GM12892 (cell line): ENCODE results near the gene PRPSAP2.

Experiments
- DNase-seq: peaks from one replicate; pipeline ENCODE4 v3.0.0; 2011; ENCODE audit not compliant: insufficient read length
- FAIRE-seq: peaks from 2 replicates; lab custom pipeline; 2011; peaks lifted over from hg19 to GRCh38; lab: Jason Lieb, UNC
- POLR2A ChIP-seq: IDR thresholded peaks from 2 replicates; pipeline ENCODE4 v1.6.1; 2011; ENCODE audit warnings: low read depth, low read length, control low read depth
- POLR2AphosphoS5 ChIP-seq: IDR thresholded peaks from 2 replicates; pipeline ENCODE4 v1.6.1; 2011; ENCODE audit warnings: low read depth, low read length, control low read depth
- TAF1 ChIP-seq: IDR thresholded peaks from 2 replicates; pipeline ENCODE4 v1.6.1; 2011; ENCODE audit warnings: low read depth, mild to moderate bottlenecking, control low read depth, low read length, borderline replicate concordance

The PRPSAP2 gene

DNA sequence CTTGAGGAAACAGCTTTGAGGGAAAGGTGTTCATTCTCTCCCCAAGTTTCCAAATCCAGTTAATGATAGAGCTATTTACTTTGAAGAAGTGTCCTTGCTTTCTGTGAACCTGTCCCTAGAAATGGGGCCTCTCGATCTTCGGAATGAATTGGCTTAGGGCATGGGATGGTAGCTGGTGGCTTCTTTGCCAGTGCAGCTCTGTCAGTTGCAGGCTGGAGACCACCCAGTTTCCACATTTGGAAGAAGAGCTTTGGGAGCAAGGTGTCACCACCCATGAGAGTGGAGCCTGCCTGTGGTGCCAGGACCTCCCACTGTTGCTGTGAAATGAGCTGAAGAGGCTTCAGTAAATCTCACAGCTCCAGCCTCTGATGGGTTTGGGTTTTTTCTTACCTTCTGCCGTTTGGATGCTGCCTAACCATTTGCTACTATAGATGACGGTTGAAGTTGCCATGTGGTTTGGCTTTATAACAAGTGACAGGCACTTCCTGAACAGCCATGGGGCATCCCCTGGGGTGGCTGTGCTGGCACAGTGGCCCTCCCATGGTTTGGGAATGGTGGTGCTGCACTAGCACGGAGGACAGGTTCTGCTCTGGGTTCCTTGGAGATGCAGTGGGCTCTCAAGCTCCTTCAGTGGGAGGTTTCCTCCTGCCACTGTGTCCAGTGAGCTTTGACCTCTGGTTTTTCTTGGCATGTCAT is 74.6 kb downstream of the PRPSAP2 start:
- DNase-seq = no peak
- no peak for TF ChIP-seq POLR2AphosphoS5
- TF ChIP-seq TAF1 = no peak
- TF ChIP-seq POLR2A = no peak

DNA sequence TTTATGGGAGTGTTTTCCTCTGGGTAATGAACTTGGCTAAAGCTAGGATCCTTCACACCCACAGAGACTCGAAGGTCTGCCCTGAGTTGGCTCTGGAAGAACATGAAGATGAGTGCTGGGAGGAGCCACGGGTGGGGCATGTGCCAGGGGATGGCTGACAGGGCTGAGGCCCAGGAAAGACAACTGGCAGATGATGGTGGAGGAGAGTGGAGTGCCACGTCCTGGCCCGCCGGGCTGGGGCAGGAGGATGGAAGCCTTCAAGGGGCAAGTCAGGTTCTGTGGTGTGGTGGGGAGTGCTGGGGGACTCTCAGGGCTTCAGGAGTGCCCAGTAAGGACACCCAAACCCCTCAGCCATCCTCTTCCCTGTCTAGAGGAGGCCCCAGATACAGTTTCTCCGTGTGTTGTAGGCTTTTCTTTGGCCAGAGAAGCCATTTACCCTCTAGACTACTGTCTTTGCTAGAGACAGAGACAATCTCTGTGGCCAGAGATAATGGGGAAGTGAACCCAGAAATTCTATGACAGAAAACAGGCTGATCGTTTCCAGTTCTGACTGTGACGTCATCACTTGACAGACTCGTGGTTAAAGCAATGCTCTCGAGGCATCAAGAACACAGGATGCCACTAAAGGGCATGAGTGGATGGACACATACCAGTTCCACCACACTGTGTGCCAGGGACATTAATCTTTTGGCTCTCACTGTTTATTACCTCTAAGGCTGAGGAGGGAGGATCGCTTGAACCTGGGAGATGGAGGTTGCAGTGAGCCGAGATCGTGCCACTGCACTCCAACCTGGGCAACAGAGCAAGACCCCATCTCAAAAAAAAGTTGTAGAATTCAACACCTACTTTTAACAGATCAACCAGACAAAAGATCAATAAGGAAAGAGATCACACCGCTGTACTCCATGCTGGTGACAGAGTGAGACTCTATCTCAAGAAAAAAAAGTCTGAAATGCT is 75.4 kb downstream of the PRPSAP2 start:
- FAIRE-seq = peak; percentile 63

More for the DNA sequence above, 74.6 kb downstream of the PRPSAP2 start:
- peak; percentile 58 for FAIRE-seq

DNA sequence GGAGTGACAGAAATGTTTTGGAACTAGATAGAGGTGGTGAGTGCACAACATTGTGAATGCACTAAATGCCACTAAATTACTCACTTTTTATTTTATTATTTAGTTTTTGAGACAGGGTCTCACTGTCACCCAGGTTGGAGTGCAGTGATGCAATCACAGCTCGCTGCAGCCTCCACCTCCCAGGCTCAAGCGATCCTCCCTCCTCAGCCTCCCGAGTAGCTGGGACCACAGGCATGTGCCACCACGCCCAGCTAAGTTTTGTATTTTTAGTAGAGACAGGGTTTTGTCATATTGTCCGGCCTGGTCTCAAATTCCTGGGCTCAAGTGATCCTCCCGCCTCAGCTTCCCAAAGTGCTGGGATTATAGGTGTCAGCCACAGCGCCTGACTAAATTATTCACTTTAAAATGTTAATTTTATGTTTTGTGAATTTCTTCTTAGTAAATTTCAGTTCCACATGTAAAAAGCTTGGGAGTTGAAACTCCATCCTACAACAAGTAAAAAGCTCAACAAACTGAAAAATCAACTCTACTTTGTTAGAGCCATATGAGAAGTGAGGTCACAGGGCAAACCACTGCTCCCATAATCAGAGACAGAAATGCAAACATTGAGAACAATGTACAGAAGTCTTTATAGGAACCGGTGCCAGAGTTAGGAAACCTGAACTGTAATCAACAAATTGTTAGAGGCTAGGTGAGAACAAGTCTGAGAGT is 80.2 kb downstream of the PRPSAP2 start:
- no peak for TF ChIP-seq POLR2A
- TF ChIP-seq POLR2AphosphoS5 = no peak
- TF ChIP-seq TAF1 = no peak
- FAIRE-seq (no peak), DNase-seq (no peak)

More for the DNA sequence above, 75.4 kb downstream of the PRPSAP2 start:
- DNase-seq = no peak
- no peak for TF ChIP-seq TAF1
- peak; percentile 40; the same call in 1 of the 2 replicates for TF ChIP-seq POLR2AphosphoS5
- TF ChIP-seq POLR2A = peak; percentile 35; the same call in 1 of the 2 replicates

DNA sequence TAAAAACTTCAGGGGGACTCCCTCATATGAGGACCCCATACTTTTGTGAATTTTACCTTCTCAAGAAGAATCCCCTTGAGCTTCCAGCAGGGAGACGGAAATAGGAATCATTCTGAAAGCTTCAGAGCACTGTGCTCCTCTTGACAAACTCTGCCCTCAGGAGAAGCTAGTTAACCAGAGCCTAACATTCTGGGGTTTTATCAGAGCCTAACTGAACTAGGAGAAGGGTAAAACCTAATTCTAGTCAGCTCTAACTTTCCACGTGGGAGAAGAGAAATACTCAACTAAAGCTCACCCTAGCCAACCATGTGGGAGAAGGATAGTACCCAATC is 80.7 kb downstream of the PRPSAP2 start:
- FAIRE-seq (peak; percentile 36), DNase-seq (no peak)
- TF ChIP-seq TAF1 = no peak
- TF ChIP-seq POLR2AphosphoS5 = no peak
- no peak for TF ChIP-seq POLR2A

DNA sequence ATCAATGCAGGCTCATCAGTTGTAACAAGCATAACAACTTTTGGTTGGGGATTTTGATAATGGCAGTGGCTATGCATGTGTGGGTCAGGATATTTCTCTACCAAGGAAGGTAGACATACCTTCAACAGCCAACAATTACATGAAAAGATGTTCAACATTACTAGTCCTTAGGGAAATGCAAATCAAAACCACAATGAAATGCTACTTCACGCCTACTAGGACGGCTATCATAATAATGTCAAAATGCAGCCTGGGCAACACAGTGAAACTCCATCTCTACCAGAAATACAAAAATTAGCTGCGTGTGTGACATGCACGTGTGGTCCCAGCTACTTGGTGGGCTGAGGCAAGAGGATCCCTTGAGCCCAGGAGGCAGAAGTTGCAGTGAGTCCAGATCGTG is 86.7 kb downstream of the PRPSAP2 start:
- TF ChIP-seq POLR2AphosphoS5 (no peak), POLR2A (no peak), TAF1 (no peak)
- peak; percentile 51 for FAIRE-seq

DNA sequence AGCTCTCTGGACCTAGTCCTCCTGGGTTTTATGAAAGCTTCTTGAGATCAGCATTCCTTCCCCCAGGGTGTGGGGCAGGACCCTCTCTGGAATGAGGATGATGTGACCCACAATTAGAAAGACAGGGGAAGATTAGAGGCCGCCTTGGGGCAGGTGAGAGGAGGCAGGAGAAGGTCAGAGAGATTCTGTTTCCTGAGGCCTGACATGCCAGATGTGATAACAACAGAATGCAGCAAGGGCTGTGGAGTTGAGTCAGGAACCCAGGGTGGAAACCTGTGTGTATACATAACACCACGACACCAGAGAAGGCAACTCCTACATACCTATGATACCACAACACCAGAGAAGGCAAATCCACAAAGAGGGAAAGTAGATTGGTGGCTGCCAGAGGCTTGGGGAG is 88.6 kb downstream of the PRPSAP2 start:
- TF ChIP-seq POLR2A (no peak), TAF1 (no peak), POLR2AphosphoS5 (no peak)
- FAIRE-seq (no peak), DNase-seq (no peak)

More for the DNA sequence above, 86.7 kb downstream of the PRPSAP2 start:
- DNase-seq = no peak

DNA sequence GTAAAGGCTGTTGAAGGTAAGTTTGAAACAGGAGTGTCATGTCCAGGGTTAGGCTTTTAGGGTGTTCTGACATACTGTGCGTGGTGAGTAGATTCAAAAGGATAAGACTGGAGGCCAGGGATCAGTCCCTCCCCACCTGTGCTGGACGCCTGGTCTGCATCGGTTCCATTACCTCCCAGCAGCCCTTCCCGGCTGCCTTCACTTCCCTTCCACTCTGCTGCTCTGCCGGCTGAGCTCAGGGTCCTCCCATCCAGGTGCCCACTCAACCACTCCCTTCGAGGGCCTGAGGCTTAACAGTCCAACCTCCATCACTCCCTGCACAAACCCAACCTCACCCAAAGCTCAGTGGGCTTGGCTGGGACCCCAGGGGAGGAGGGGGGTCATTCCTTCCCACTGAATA is 89.9 kb downstream of the PRPSAP2 start:
- no peak for FAIRE-seq
- DNase-seq = no peak
- TF ChIP-seq POLR2AphosphoS5 (no peak), POLR2A (no peak), TAF1 (no peak)

DNA sequence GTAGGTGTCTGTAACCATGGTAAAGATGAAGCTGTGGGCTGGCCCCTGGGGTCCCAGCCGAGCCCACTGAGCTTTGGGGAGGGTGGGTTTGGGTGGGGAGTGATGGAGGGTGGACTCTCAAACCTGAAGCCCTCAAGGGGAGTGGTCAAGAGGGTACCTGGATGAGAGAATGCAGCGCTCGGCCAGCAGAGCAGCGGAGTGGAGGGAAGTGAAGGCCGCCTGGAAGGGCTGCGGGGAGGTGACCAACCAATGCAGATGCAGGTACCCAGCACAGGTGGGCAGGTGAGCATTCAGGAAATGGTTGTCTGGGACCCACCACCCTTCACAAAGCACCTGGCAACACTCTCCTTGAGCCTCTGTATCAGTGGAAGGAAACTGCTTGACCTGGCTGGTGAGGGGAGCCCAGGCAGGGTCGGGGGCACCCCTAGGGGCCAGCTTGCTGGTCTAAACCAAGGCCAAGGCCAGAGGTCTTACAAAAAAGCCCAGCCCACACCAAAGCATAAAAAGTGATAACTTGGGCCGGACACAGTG is 90.6 kb downstream of the PRPSAP2 start:
- no peak for DNase-seq
- no peak for FAIRE-seq
- TF ChIP-seq POLR2AphosphoS5 = no peak
- TF ChIP-seq POLR2A = no peak
- no peak for TF ChIP-seq TAF1

DNA sequence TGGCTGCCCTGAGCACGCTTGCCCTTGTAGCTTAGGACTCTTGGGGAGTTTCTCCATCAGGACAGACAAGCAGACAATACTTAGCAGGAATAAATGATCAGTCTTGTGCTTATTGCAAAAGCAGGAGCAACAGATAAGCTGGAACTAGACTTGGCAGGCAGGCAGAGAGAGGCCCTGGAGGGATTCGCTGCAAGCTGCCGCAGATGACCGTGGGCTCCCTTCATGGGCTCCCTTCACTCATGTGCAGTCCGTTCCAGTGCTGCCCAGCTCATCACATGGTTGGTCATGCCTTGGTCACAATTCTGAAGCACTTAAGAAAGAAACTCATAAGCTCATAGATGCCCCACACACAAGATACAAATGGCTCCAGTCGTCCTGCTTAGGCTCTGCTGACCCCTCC is 91.6 kb downstream of the PRPSAP2 start:
- no peak for FAIRE-seq

DNA sequence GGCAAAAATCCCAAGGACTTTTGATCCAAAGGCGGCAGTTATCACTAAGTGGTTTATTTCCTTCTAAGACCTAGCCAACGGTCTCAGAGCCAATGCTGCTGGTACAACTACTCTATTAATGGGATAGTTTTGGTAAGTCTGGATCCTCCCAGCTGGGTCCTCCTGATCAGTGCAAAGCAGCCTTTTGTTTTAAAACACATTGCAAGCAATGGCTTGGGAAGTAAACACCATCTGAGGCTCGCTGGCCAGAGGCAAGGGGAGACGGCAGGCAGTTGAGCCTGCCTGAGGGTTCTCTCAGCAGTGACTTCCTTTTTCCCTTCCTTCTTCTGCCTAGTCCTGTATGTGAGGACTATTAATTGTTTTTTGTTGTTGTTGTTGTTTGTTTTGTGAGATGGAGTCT is 92.4 kb downstream of the PRPSAP2 start:
- TF ChIP-seq TAF1 (no peak), POLR2AphosphoS5 (no peak), POLR2A (no peak)

More for the DNA sequence above, 91.6 kb downstream of the PRPSAP2 start:
- DNase-seq = no peak
- TF ChIP-seq POLR2AphosphoS5 (no peak), POLR2A (no peak), TAF1 (no peak)

More for the DNA sequence above, 92.4 kb downstream of the PRPSAP2 start:
- DNase-seq = no peak
- no peak for FAIRE-seq
